ENCODE results near the gene KIAA1549. TPM values are rescaled to one million over a fixed set of nuclear protein-coding genes. Genes with fewer than 3 reads are reported as not detected.
"Not testable (repeated sequence)": the region's sequence is repeated elsewhere in the genome, so short reads cannot be mapped to it uniquely, and the experiment has no call there.

KIAA1549 gene
- total RNA-seq, result 1 to 10 TPM; 1.0 to 2.8 TPM
- under 1 TPM; 0.13 to 0.15 TPM for polyA plus RNA-seq
- long read RNA-seq, donor 1, partial matches to known transcripts, result 0 of 1 reads
- long read RNA-seq, donor 1, other reads (novel, unspliced or antisense), result 1 of 1 reads
- long read RNA-seq, donor 2, partial matches to known transcripts, result 0 of 2 reads
- long read RNA-seq, donor 2, other reads (novel, unspliced or antisense), result 2 of 2 reads

GRCh38 chr7:138981332-138982203 lies at the start of gene KIAA1549:
Gene KIAA1549, minus strand, starts transcription at chr7:138981389. Its CDS starts 120 bp downstream, at chr7:138981269.
- H3K27me3 ChIP-seq (ENCODE audit: control insufficient read depth in 1 of 2, insufficient read depth in 2 of 2, low read length in 1 of 2), result no peaks in the 10 kb centered on the region
- intact Hi-C loops (cut with DNase I), result no loop called here
- WGBS, 2 donors, result 1 to 2% methylated on average over 52 to 105 of the region's 105 CpGs
- peak; percentile 83 for ATAC-seq (ENCODE audit: low FRiP score)
- no peaks in the 10 kb centered on the region for H3K9me3 ChIP-seq (ENCODE audit: control insufficient read depth, low read length)
- no peak within 1 kb of the TSS for H3K27ac ChIP-seq (ENCODE audit: low read depth in 1 of 2, low read length in 2 of 2)
- H3K36me3 ChIP-seq (ENCODE audit: control insufficient read depth in 1 of 2, insufficient read depth in 2 of 2, low read length in 1 of 2), result no peaks in the 10 kb centered on the region
- H3K4me1 ChIP-seq (ENCODE audit: control insufficient read depth in 1 of 2, insufficient read depth in 2 of 2, low read length in 2 of 2), result no peaks in the 10 kb centered on the region
- peak; percentile 65 to 87 for DNase-seq
- H3K4me3 ChIP-seq (ENCODE audit: low read length in 2 of 2), result peak within 1 kb of the TSS; percentile 84 to 91

- peaks cover 0 to 1% of the 10 kb centered on the region in 2 donors for H3K36me3 ChIP-seq (ENCODE audit: control insufficient read depth in 1 of 2, insufficient read depth in 2 of 2, low read length in 1 of 2)
- no peaks in the 10 kb centered on the region for H3K9me3 ChIP-seq (ENCODE audit: control insufficient read depth, low read length)
- 92 to 94% methylated on average over 3 of the region's 3 CpGs for WGBS, 2 donors
- intact Hi-C loops (cut with DNase I), result no loop called here
- no peak for DNase-seq
- no peak for ATAC-seq (ENCODE audit: low FRiP score)
- H3K27me3 ChIP-seq (ENCODE audit: control insufficient read depth in 1 of 2, insufficient read depth in 2 of 2, low read length in 1 of 2), result no peaks in the 10 kb centered on the region
- H3K4me3 ChIP-seq (ENCODE audit: low read length in 2 of 2), result no peak overlapping the region
- no peaks in the 10 kb centered on the region for H3K4me1 ChIP-seq (ENCODE audit: control insufficient read depth in 1 of 2, insufficient read depth in 2 of 2, low read length in 2 of 2)
- H3K27ac ChIP-seq (ENCODE audit: low read depth in 1 of 2, low read length in 2 of 2), result no peak overlapping the region
Observed at GRCh38 chr7:139029353-139029752, 48.2 kb upstream of the KIAA1549 start.

GRCh38 chr7:139026551-139026950 lies 45.4 kb upstream of the KIAA1549 start:
- Histone ChIP-seq H3K9me3 (ENCODE audit: control insufficient read depth, low read length) (no peaks in the 10 kb centered on the region), H3K27me3 (ENCODE audit: control insufficient read depth in 1 of 2, insufficient read depth in 2 of 2, low read length in 1 of 2) (no peaks in the 10 kb centered on the region), H3K27ac (ENCODE audit: low read depth in 1 of 2, low read length in 2 of 2) (no peak overlapping the region), H3K4me3 (ENCODE audit: low read length in 2 of 2) (no peak overlapping the region), H3K36me3 (ENCODE audit: control insufficient read depth in 1 of 2, insufficient read depth in 2 of 2, low read length in 1 of 2) (peaks cover 0 to 1% of the 10 kb centered on the region in 2 donors), H3K4me1 (ENCODE audit: control insufficient read depth in 1 of 2, insufficient read depth in 2 of 2, low read length in 2 of 2) (no peaks in the 10 kb centered on the region)
- intact Hi-C loops (cut with DNase I), result no loop called here
- 89 to 91% methylated on average over 6 of the region's 6 CpGs for WGBS, 2 donors
- no peak for DNase-seq
- ATAC-seq (ENCODE audit: low FRiP score), result no peak

GRCh38 chr7:139025861-139026260 lies 44.7 kb upstream of the KIAA1549 start:
- H3K4me3 ChIP-seq (ENCODE audit: low read length in 2 of 2); ATAC-seq (ENCODE audit: low FRiP score); DNase-seq; H3K9me3 ChIP-seq (ENCODE audit: control insufficient read depth, low read length); H3K27me3 ChIP-seq (ENCODE audit: control insufficient read depth in 1 of 2, insufficient read depth in 2 of 2, low read length in 1 of 2); H3K36me3 ChIP-seq (ENCODE audit: control insufficient read depth in 1 of 2, insufficient read depth in 2 of 2, low read length in 1 of 2); intact Hi-C loops (cut with DNase I); H3K27ac ChIP-seq (ENCODE audit: low read depth in 1 of 2, low read length in 2 of 2); H3K4me1 ChIP-seq (ENCODE audit: control insufficient read depth in 1 of 2, insufficient read depth in 2 of 2, low read length in 2 of 2): not testable (repeated sequence)
- WGBS, 2 donors, result 86 to 91% methylated on average over 5 of the region's 5 CpGs

- no peak overlapping the region for H3K4me3 ChIP-seq (ENCODE audit: low read length in 2 of 2)
- no peak for DNase-seq
- 44 to 63% methylated on average over 5 of the region's 5 CpGs for WGBS, 2 donors
- no peaks in the 10 kb centered on the region for H3K27me3 ChIP-seq (ENCODE audit: control insufficient read depth in 1 of 2, insufficient read depth in 2 of 2, low read length in 1 of 2)
- H3K36me3 ChIP-seq (ENCODE audit: control insufficient read depth in 1 of 2, insufficient read depth in 2 of 2, low read length in 1 of 2), result peaks cover 0 to 1% of the 10 kb centered on the region in 2 donors
- no peaks in the 10 kb centered on the region for H3K9me3 ChIP-seq (ENCODE audit: control insufficient read depth, low read length)
- H3K4me1 ChIP-seq (ENCODE audit: control insufficient read depth in 1 of 2, insufficient read depth in 2 of 2, low read length in 2 of 2), result no peaks in the 10 kb centered on the region
- H3K27ac ChIP-seq (ENCODE audit: low read depth in 1 of 2, low read length in 2 of 2), result no peak overlapping the region
- no peak for ATAC-seq (ENCODE audit: low FRiP score)
- intact Hi-C loops (cut with DNase I), result no loop called here
Observed at GRCh38 chr7:139023076-139023475, 41.9 kb upstream of the KIAA1549 start.

GRCh38 chr7:139022286-139022685 lies 41.1 kb upstream of the KIAA1549 start:
- Histone ChIP-seq H3K9me3 (ENCODE audit: control insufficient read depth, low read length) (no peaks in the 10 kb centered on the region), H3K27ac (ENCODE audit: low read depth in 1 of 2, low read length in 2 of 2) (no peak overlapping the region), H3K4me1 (ENCODE audit: control insufficient read depth in 1 of 2, insufficient read depth in 2 of 2, low read length in 2 of 2) (no peaks in the 10 kb centered on the region), H3K4me3 (ENCODE audit: low read length in 2 of 2) (no peak overlapping the region), H3K36me3 (ENCODE audit: control insufficient read depth in 1 of 2, insufficient read depth in 2 of 2, low read length in 1 of 2) (peaks cover 0 to 1% of the 10 kb centered on the region in 2 donors), H3K27me3 (ENCODE audit: control insufficient read depth in 1 of 2, insufficient read depth in 2 of 2, low read length in 1 of 2) (no peaks in the 10 kb centered on the region)
- 72 to 85% methylated on average over 4 of the region's 4 CpGs for WGBS, 2 donors
- intact Hi-C loops (cut with DNase I), result no loop called here
- DNase-seq, result no peak
- no peak for ATAC-seq (ENCODE audit: low FRiP score)

GRCh38 chr7:139018910-139019309 lies 37.7 kb upstream of the KIAA1549 start:
- H3K9me3 ChIP-seq (ENCODE audit: control insufficient read depth, low read length), result no peaks in the 10 kb centered on the region
- no peaks in the 10 kb centered on the region for H3K36me3 ChIP-seq (ENCODE audit: control insufficient read depth in 1 of 2, insufficient read depth in 2 of 2, low read length in 1 of 2)
- no peaks in the 10 kb centered on the region for H3K27me3 ChIP-seq (ENCODE audit: control insufficient read depth in 1 of 2, insufficient read depth in 2 of 2, low read length in 1 of 2)
- no peak overlapping the region for H3K27ac ChIP-seq (ENCODE audit: low read depth in 1 of 2, low read length in 2 of 2)
- ATAC-seq (ENCODE audit: low FRiP score) (no peak), DNase-seq (no peak)
- intact Hi-C loops (cut with DNase I), result loop anchor here in 1 of 2 donors (5.0 kb wide), 1 partner anchor 58 kb away; no protein-coding TSS in a partner anchor
- WGBS, 2 donors, result 80 to 84% methylated on average over 3 of the region's 3 CpGs
- H3K4me3 ChIP-seq (ENCODE audit: low read length in 2 of 2), result no peak overlapping the region
- H3K4me1 ChIP-seq (ENCODE audit: control insufficient read depth in 1 of 2, insufficient read depth in 2 of 2, low read length in 2 of 2), result no peaks in the 10 kb centered on the region

GRCh38 chr7:139016931-139017511 lies 35.8 kb upstream of the KIAA1549 start:
- intact Hi-C loops (cut with DNase I), result loop anchor here in 1 of 2 donors (5.0 kb wide), 1 partner anchor 60 kb away; no protein-coding TSS in a partner anchor
- Histone ChIP-seq H3K4me3 (ENCODE audit: low read length in 2 of 2) (no peak overlapping the region), H3K27ac (ENCODE audit: low read depth in 1 of 2, low read length in 2 of 2) (no peak overlapping the region), H3K4me1 (ENCODE audit: control insufficient read depth in 1 of 2, insufficient read depth in 2 of 2, low read length in 2 of 2) (no peaks in the 10 kb centered on the region), H3K9me3 (ENCODE audit: control insufficient read depth, low read length) (no peaks in the 10 kb centered on the region), H3K36me3 (ENCODE audit: control insufficient read depth in 1 of 2, insufficient read depth in 2 of 2, low read length in 1 of 2) (no peaks in the 10 kb centered on the region), H3K27me3 (ENCODE audit: control insufficient read depth in 1 of 2, insufficient read depth in 2 of 2, low read length in 1 of 2) (no peaks in the 10 kb centered on the region)
- DNase-seq (peak in 1 of 2 donors; percentile 68), ATAC-seq (ENCODE audit: low FRiP score) (peak; percentile 60)
- WGBS, 2 donors, result 25 to 27% methylated on average over 7 of the region's 7 CpGs
